Measurements from ENCODE around the gene ASB8. TPM values are rescaled to one million over a fixed set of nuclear protein-coding genes. Genes with fewer than 3 reads are reported as not detected.
"Not testable (repeated sequence)": the region's sequence is repeated elsewhere in the genome, so short reads cannot be mapped to it uniquely, and the experiment has no call there.

The ASB8 gene
- total and polyA plus RNA-seq, 12 donors, result 24.9 to 103 (median 83.7) TPM

GRCh38 chr12:48118284-48118871, 38.9 kb downstream of the ASB8 start:
- ATAC-seq (no peak), DNase-seq (no peak)
- intact Hi-C loops (cut with DNase I), result loop anchor here in 1 of 10 donors (5.0 kb wide), 1 partner anchor 34 kb away; no protein-coding TSS in a partner anchor
- Histone ChIP-seq H3K27me3 (no peaks in the 10 kb centered on the region), H3K36me3 (peaks cover 0 to 12% (median under 1%) of the 10 kb centered on the region in 9 donors), H3K4me3 (peak overlapping the region in 7 of 10 donors; percentile 61 to 83 (median 72)), H3K9me3 (no peaks in the 10 kb centered on the region), H3K4me1 (peaks cover 0 to 35% (median 9%) of the 10 kb centered on the region in 9 donors), H3K27ac (peak overlapping the region in 4 of 10 donors; percentile 84 to 90 (median 87))
- WGBS, 2 donors, result 20 to 39% methylated on average over 3 of the region's 3 CpGs
- no peak for TF ChIP-seq CTCF (IDR thresholded peaks at IDR 0.05)

GRCh38 chr12:48115957-48116356, 41.4 kb downstream of the ASB8 start:
- Histone ChIP-seq H3K4me3 (no peak overlapping the region), H3K9me3 (no peaks in the 10 kb centered on the region), H3K27ac (no peak overlapping the region), H3K36me3 (no peaks in the 10 kb centered on the region), H3K27me3 (no peaks in the 10 kb centered on the region), H3K4me1 (peaks cover 0 to 24% (median 9%) of the 10 kb centered on the region in 9 donors)
- DNase-seq, result no peak
- TF ChIP-seq CTCF (IDR thresholded peaks at IDR 0.05), result no peak
- no peak for ATAC-seq
- WGBS, 2 donors, result 82 to 85% methylated on average over 1 of the region's 1 CpG
- intact Hi-C loops (cut with DNase I), result loop anchor here in 1 of 10 donors (5.0 kb wide), 1 partner anchor 36 kb away; no protein-coding TSS in a partner anchor

GRCh38 chr12:48111312-48111693, 46.0 kb downstream of the ASB8 start:
- H3K4me3 ChIP-seq; H3K4me1 ChIP-seq; H3K36me3 ChIP-seq; ATAC-seq; H3K27ac ChIP-seq; H3K27me3 ChIP-seq; H3K9me3 ChIP-seq; intact Hi-C loops (cut with DNase I); DNase-seq: not testable (repeated sequence)
- 97 to 98% methylated on average over 5 of the region's 5 CpGs for WGBS, 2 donors

- Histone ChIP-seq H3K27me3 (no peaks in the 10 kb centered on the region), H3K36me3 (no peaks in the 10 kb centered on the region), H3K9me3 (no peaks in the 10 kb centered on the region), H3K27ac (no peak overlapping the region), H3K4me3 (no peak overlapping the region), H3K4me1 (peaks cover 0 to 10% (median 9%) of the 10 kb centered on the region in 9 donors)
- WGBS, 2 donors, result 79 to 90% methylated on average over 1 of the region's 1 CpG
- intact Hi-C loops (cut with DNase I), result no loop called here
- ATAC-seq, result no peak
- no peak for DNase-seq
- no peak for TF ChIP-seq CTCF (IDR thresholded peaks at IDR 0.05)
These were observed 46.5 kb downstream of the ASB8 start for GRCh38 chr12:48110691-48111311.

- DNase-seq (no peak), ATAC-seq (no peak)
- no peak overlapping the region for H3K4me3 ChIP-seq
- no peak for TF ChIP-seq CTCF (IDR thresholded peaks at IDR 0.05)
- no peak overlapping the region for H3K27ac ChIP-seq
- no peaks in the 10 kb centered on the region for H3K27me3 ChIP-seq
- peaks cover 0 to 20% (median 17%) of the 10 kb centered on the region in 9 donors for H3K4me1 ChIP-seq
- intact Hi-C loops (cut with DNase I), result loop anchor here in 5 of 10 donors (5.0 to 10.0 kb wide), 2 partner anchors 45 to 48 kb away; partner anchors contain the start of gene ASB8 (in 5 of the 5)
- H3K36me3 ChIP-seq, result no peaks in the 10 kb centered on the region
- no peaks in the 10 kb centered on the region for H3K9me3 ChIP-seq
These were observed 47.9 kb downstream of the ASB8 start for GRCh38 chr12:48109424-48109823.

All from heart right ventricle (tissue), 16 donors.